Astrocyte (in vitro differentiated cells and primary cell): ENCODE data around the gene AVL9. TPM values are rescaled to one million over a fixed set of nuclear protein-coding genes. Genes with fewer than 3 reads are reported as not detected.
A peak's percentile ranks its signal among the peaks of the same experiment; 100 is the strongest.
"Not testable (repeated sequence)": the region's sequence is repeated elsewhere in the genome, so short reads cannot be mapped to it uniquely, and the experiment has no call there.

Source experiments
- DNase-seq: peaks from one replicate; pipeline ENCODE4 v3.0.0-alpha.2; 2010; ENCODE audit warnings: low read depth
- FAIRE-seq: peaks from 2 replicates; lab custom pipeline; 2011; peaks lifted over from hg19 to GRCh38; lab: Jason Lieb, UNC
- H2AFZ ChIP-seq: 2 replicates; pipeline ENCODE4 v1.6.0; 2012; ENCODE audit warnings: low read depth, low read length, inconsistent platforms
- H3K27ac ChIP-seq: 2 replicates; pipeline ENCODE4 v1.5.1; 2011; ENCODE audit warnings: low read depth, low read length, inconsistent platforms
- H3K27me3 ChIP-seq: 2 replicates; pipeline ENCODE4 v1.6.0; 2011; ENCODE audit warnings: low read length, inconsistent platforms; ENCODE audit not compliant: insufficient read depth
- H3K36me3 ChIP-seq: 2 replicates; pipeline ENCODE4 v1.5.1; 2011; ENCODE audit warnings: low read length, inconsistent platforms; ENCODE audit not compliant: insufficient read depth
- H3K4me1 ChIP-seq: 2 replicates; pipeline ENCODE4 v1.5.1; 2011; ENCODE audit warnings: low read length, inconsistent platforms; ENCODE audit not compliant: insufficient read depth
- H3K4me2 ChIP-seq: 2 replicates; pipeline ENCODE4 v1.6.0; 2012; ENCODE audit warnings: low read length, inconsistent platforms
- H3K4me3 ChIP-seq: 2 replicates; pipeline ENCODE4 v1.5.1; 2011; ENCODE audit warnings: low read depth, mild to moderate bottlenecking, low read length, inconsistent platforms; ENCODE audit not compliant: insufficient read depth
- H3K79me2 ChIP-seq: 2 replicates; pipeline ENCODE4 v1.6.0; 2012; ENCODE audit warnings: mild to moderate bottlenecking, low read length, inconsistent platforms; ENCODE audit not compliant: insufficient read depth
- H3K9ac ChIP-seq: 2 replicates; pipeline ENCODE4 v1.6.0; 2012; ENCODE audit warnings: mild to moderate bottlenecking, low read length, inconsistent platforms
- H3K9me3 ChIP-seq: 2 replicates; pipeline ENCODE4 v1.5.1; 2012; ENCODE audit warnings: low read depth, mild to moderate bottlenecking, low read length, inconsistent platforms; ENCODE audit not compliant: insufficient read depth
- H4K20me1 ChIP-seq: 2 replicates; pipeline ENCODE4 v1.6.0; 2012; ENCODE audit warnings: low read length, inconsistent platforms; ENCODE audit not compliant: insufficient read depth
- H3K27ac Mint-ChIP-seq: one replicate; pipeline ENCODE4 v1.8.0; 2021; ENCODE audit warnings: mild to moderate bottlenecking, mixed read lengths; ENCODE audit not compliant: unreplicated experiment
- H3K27me3 Mint-ChIP-seq: one replicate; pipeline ENCODE4 v1.8.0; 2021; ENCODE audit warnings: low read depth, mixed read lengths; ENCODE audit not compliant: unreplicated experiment
- H3K36me3 Mint-ChIP-seq: one replicate; pipeline ENCODE4 v1.8.0; 2021; ENCODE audit warnings: low read depth, mixed read lengths; ENCODE audit not compliant: unreplicated experiment
- H3K4me1 Mint-ChIP-seq: one replicate; pipeline ENCODE4 v1.8.0; 2021; ENCODE audit warnings: low read depth, mixed read lengths; ENCODE audit not compliant: unreplicated experiment
- H3K4me3 Mint-ChIP-seq: one replicate; pipeline ENCODE4 v1.8.0; 2021; ENCODE audit warnings: mild to moderate bottlenecking, moderate library complexity, mixed read lengths; ENCODE audit not compliant: unreplicated experiment
- H3K9me3 Mint-ChIP-seq: one replicate; pipeline ENCODE4 v1.8.0; 2021; ENCODE audit warnings: mild to moderate bottlenecking, mixed read lengths; ENCODE audit not compliant: unreplicated experiment
- total RNA-seq: library from RNA; stranded (reverse); gene quantifications from 2 replicates; pipeline ENCODE4 v1.2.1, GENCODE V29; 2021

Gene AVL9
- total RNA-seq, 1 donor from 2014 or later: 28.2 TPM

GRCh38 chr7:32637611-32638010, 142.3 kb downstream of the AVL9 start:
- not testable (repeated sequence) for H3K4me3 ChIP-seq, H3K27me3 Mint-ChIP-seq, H3K9me3 ChIP-seq, H3K4me1 Mint-ChIP-seq, H3K36me3 Mint-ChIP-seq, H3K4me2 ChIP-seq, H3K79me2 ChIP-seq, H3K27ac Mint-ChIP-seq, H2AFZ ChIP-seq, H3K27me3 ChIP-seq, H3K9ac ChIP-seq, H4K20me1 ChIP-seq, H3K36me3 ChIP-seq, H3K4me3 Mint-ChIP-seq, H3K27ac ChIP-seq, H3K9me3 Mint-ChIP-seq, H3K4me1 ChIP-seq, FAIRE-seq
- peak; percentile 7 for DNase-seq

Other genes starting within 250 kb of the AVL9 start
- gene LSM5, start 5.1 kb upstream of the AVL9 start, total RNA-seq: 31.7 and 36.2 TPM in 2 replicates